ENCODE measurements around the gene OGFR.

The OGFR gene

GRCh38 chr20:62771396-62772102 is 33.1 kb upstream of the OGFR start:
- H3K9ac ChIP-seq (ENCODE audit: low read depth, low read length): no peak overlapping the region
- no peaks in the 10 kb centered on the region for H3K9me3 ChIP-seq (ENCODE audit: insufficient read depth, low read depth, low read length)
- no peaks in the 10 kb centered on the region for H3K36me3 ChIP-seq (ENCODE audit: insufficient read depth, low read depth, low read length)
- H3K27ac ChIP-seq (ENCODE audit: low read length): no peak overlapping the region
- no peaks in the 10 kb centered on the region; the same call in 1 of the 2 replicates for H3K27me3 ChIP-seq (ENCODE audit: insufficient read depth, low read length)
- H3K4me1 ChIP-seq (ENCODE audit: insufficient read depth, low read length): no peaks in the 10 kb centered on the region
- H3K4me3 ChIP-seq (ENCODE audit: low read length): no peak overlapping the region

- H3K9ac ChIP-seq (ENCODE audit: low read depth, low read length): no peak overlapping the region
- no peak overlapping the region for H3K4me3 ChIP-seq (ENCODE audit: low read length)
- H3K9me3 ChIP-seq (ENCODE audit: insufficient read depth, low read depth, low read length): no peaks in the 10 kb centered on the region
- H3K4me1 ChIP-seq (ENCODE audit: insufficient read depth, low read length): no peaks in the 10 kb centered on the region
- no peak overlapping the region for H3K27ac ChIP-seq (ENCODE audit: low read length)
- no peaks in the 10 kb centered on the region for H3K36me3 ChIP-seq (ENCODE audit: insufficient read depth, low read depth, low read length)
- no peaks in the 10 kb centered on the region for H3K27me3 ChIP-seq (ENCODE audit: insufficient read depth, low read length)
These were observed 32.5 kb upstream of the OGFR start for GRCh38 chr20:62772103-62772611.

- Histone ChIP-seq H3K36me3 (ENCODE audit: insufficient read depth, low read depth, low read length) (no peaks in the 10 kb centered on the region), H3K9me3 (ENCODE audit: insufficient read depth, low read depth, low read length) (no peaks in the 10 kb centered on the region), H3K27me3 (ENCODE audit: insufficient read depth, low read length) (no peaks in the 10 kb centered on the region), H3K9ac (ENCODE audit: low read depth, low read length) (no peak overlapping the region), H3K27ac (ENCODE audit: low read length) (no peak overlapping the region), H3K4me1 (ENCODE audit: insufficient read depth, low read length) (no peaks in the 10 kb centered on the region), H3K4me3 (ENCODE audit: low read length) (no peak overlapping the region)
These were observed 32.0 kb upstream of the OGFR start for GRCh38 chr20:62772619-62772989.

GRCh38 chr20:62772990-62773844 is 31.4 kb upstream of the OGFR start:
- no peaks in the 10 kb centered on the region for H3K4me1 ChIP-seq (ENCODE audit: insufficient read depth, low read length)
- H3K27me3 ChIP-seq (ENCODE audit: insufficient read depth, low read length): no peaks in the 10 kb centered on the region

GRCh38 chr20:62773845-62774714 is 30.6 kb upstream of the OGFR start:
- no peak overlapping the region for H3K9ac ChIP-seq (ENCODE audit: low read depth, low read length)
- no peaks in the 10 kb centered on the region for H3K4me1 ChIP-seq (ENCODE audit: insufficient read depth, low read length)

More at GRCh38 chr20:62772990-62773844, 31.4 kb upstream of the OGFR start:
- Histone ChIP-seq H3K4me3 (ENCODE audit: low read length) (no peak overlapping the region), H3K27ac (ENCODE audit: low read length) (no peak overlapping the region), H3K9ac (ENCODE audit: low read depth, low read length) (no peak overlapping the region), H3K9me3 (ENCODE audit: insufficient read depth, low read depth, low read length) (no peaks in the 10 kb centered on the region), H3K36me3 (ENCODE audit: insufficient read depth, low read depth, low read length) (no peaks in the 10 kb centered on the region)

GRCh38 chr20:62774762-62775161 is 29.9 kb upstream of the OGFR start:
- no peak overlapping the region for H3K9ac ChIP-seq (ENCODE audit: low read depth, low read length)
- H3K4me3 ChIP-seq (ENCODE audit: low read length): no peak overlapping the region
- no peaks in the 10 kb centered on the region for H3K9me3 ChIP-seq (ENCODE audit: insufficient read depth, low read depth, low read length)
- H3K27me3 ChIP-seq (ENCODE audit: insufficient read depth, low read length): no peaks in the 10 kb centered on the region
- H3K27ac ChIP-seq (ENCODE audit: low read length): no peak overlapping the region
- H3K4me1 ChIP-seq (ENCODE audit: insufficient read depth, low read length): no peaks in the 10 kb centered on the region
- no peaks in the 10 kb centered on the region for H3K36me3 ChIP-seq (ENCODE audit: insufficient read depth, low read depth, low read length)

More at GRCh38 chr20:62773845-62774714, 30.6 kb upstream of the OGFR start:
- H3K9me3 ChIP-seq (ENCODE audit: insufficient read depth, low read depth, low read length): no peaks in the 10 kb centered on the region
- no peak overlapping the region for H3K27ac ChIP-seq (ENCODE audit: low read length)
- no peak overlapping the region for H3K4me3 ChIP-seq (ENCODE audit: low read length)
- H3K27me3 ChIP-seq (ENCODE audit: insufficient read depth, low read length): no peaks in the 10 kb centered on the region
- no peaks in the 10 kb centered on the region for H3K36me3 ChIP-seq (ENCODE audit: insufficient read depth, low read depth, low read length)

- no peaks in the 10 kb centered on the region for H3K27me3 ChIP-seq (ENCODE audit: insufficient read depth, low read length)
- no peaks in the 10 kb centered on the region for H3K36me3 ChIP-seq (ENCODE audit: insufficient read depth, low read depth, low read length)
- H3K27ac ChIP-seq (ENCODE audit: low read length): no peak overlapping the region
- no peak overlapping the region for H3K9ac ChIP-seq (ENCODE audit: low read depth, low read length)
- H3K4me1 ChIP-seq (ENCODE audit: insufficient read depth, low read length): no peaks in the 10 kb centered on the region
- no peaks in the 10 kb centered on the region for H3K9me3 ChIP-seq (ENCODE audit: insufficient read depth, low read depth, low read length)
- H3K4me3 ChIP-seq (ENCODE audit: low read length): no peak overlapping the region
These were observed 29.4 kb upstream of the OGFR start for GRCh38 chr20:62775206-62775605.

GRCh38 chr20:62776035-62776691 is 28.5 kb upstream of the OGFR start:
- no peak overlapping the region for H3K27ac ChIP-seq (ENCODE audit: low read length)
- H3K9me3 ChIP-seq (ENCODE audit: insufficient read depth, low read depth, low read length): no peaks in the 10 kb centered on the region
- H3K4me1 ChIP-seq (ENCODE audit: insufficient read depth, low read length): no peaks in the 10 kb centered on the region
- no peaks in the 10 kb centered on the region for H3K36me3 ChIP-seq (ENCODE audit: insufficient read depth, low read depth, low read length)
- H3K27me3 ChIP-seq (ENCODE audit: insufficient read depth, low read length): no peaks in the 10 kb centered on the region
- no peak overlapping the region for H3K4me3 ChIP-seq (ENCODE audit: low read length)
- H3K9ac ChIP-seq (ENCODE audit: low read depth, low read length): no peak overlapping the region

- Histone ChIP-seq H3K4me3 (ENCODE audit: low read length) (no peak overlapping the region), H3K27me3 (ENCODE audit: insufficient read depth, low read length) (no peaks in the 10 kb centered on the region), H3K9me3 (ENCODE audit: insufficient read depth, low read depth, low read length) (no peaks in the 10 kb centered on the region), H3K9ac (ENCODE audit: low read depth, low read length) (no peak overlapping the region), H3K27ac (ENCODE audit: low read length) (no peak overlapping the region), H3K4me1 (ENCODE audit: insufficient read depth, low read length) (no peaks in the 10 kb centered on the region), H3K36me3 (ENCODE audit: insufficient read depth, low read depth, low read length) (no peaks in the 10 kb centered on the region)
These were observed 27.7 kb upstream of the OGFR start for GRCh38 chr20:62776692-62777527.

GRCh38 chr20:62777528-62777830 is 27.2 kb upstream of the OGFR start:
- Histone ChIP-seq H3K4me1 (ENCODE audit: insufficient read depth, low read length) (no peaks in the 10 kb centered on the region), H3K27me3 (ENCODE audit: insufficient read depth, low read length) (no peaks in the 10 kb centered on the region), H3K9me3 (ENCODE audit: insufficient read depth, low read depth, low read length) (no peaks in the 10 kb centered on the region)

More at GRCh38 chr20:62777528-62777830, 27.2 kb upstream of the OGFR start:
- H3K4me3 ChIP-seq (ENCODE audit: low read length): no peak overlapping the region
- no peak overlapping the region for H3K9ac ChIP-seq (ENCODE audit: low read depth, low read length)
- H3K36me3 ChIP-seq (ENCODE audit: insufficient read depth, low read depth, low read length): no peaks in the 10 kb centered on the region
- no peak overlapping the region for H3K27ac ChIP-seq (ENCODE audit: low read length)

All from iPS-20b (cell line).